GM12801 (cell line): ENCODE results near the gene ADAMTS17.

Experiments used
- CTCF ChIP-seq: IDR thresholded peaks from one replicate; pipeline ENCODE4 v1.5.1; 2011; ENCODE audit warnings: control low read depth; ENCODE audit not compliant: insufficient read length; ENCODE audit errors: extremely low read depth

ADAMTS17 gene

GRCh38 chr15:100172356-100173024 is 169.3 kb downstream of the ADAMTS17 start:
- TF ChIP-seq CTCF = no peak

GRCh38 chr15:100171411-100171810 is 170.4 kb downstream of the ADAMTS17 start:
- no peak for TF ChIP-seq CTCF

GRCh38 chr15:100170291-100171210 is 171.2 kb downstream of the ADAMTS17 start:
- TF ChIP-seq CTCF = no peak

GRCh38 chr15:100169615-100170290 is 172.0 kb downstream of the ADAMTS17 start:
- no peak for TF ChIP-seq CTCF

GRCh38 chr15:100168787-100169186 is 173.0 kb downstream of the ADAMTS17 start:
- TF ChIP-seq CTCF = no peak

GRCh38 chr15:100167884-100168375 is 173.8 kb downstream of the ADAMTS17 start:
- no peak for TF ChIP-seq CTCF

GRCh38 chr15:100166313-100166712 is 175.5 kb downstream of the ADAMTS17 start:
- no peak for TF ChIP-seq CTCF
